ENCODE results near the gene SOCS1.
"Not testable (repeated sequence)": the region's sequence is repeated elsewhere in the genome, so short reads cannot be mapped to it uniquely, and the experiment has no call there.

Gene SOCS1

GRCh38 chr16:11255737-11256660 lies at the start of gene SOCS1:
Gene SOCS1 (minus strand): TSS chr16:11256204. CDS start chr16:11255478, 726 bp downstream.
- DNase-seq = peak; percentile 68

GRCh38 chr16:11303405-11304138 lies 47.6 kb upstream of the SOCS1 start:
- DNase-seq = no peak

GRCh38 chr16:11302977-11303376 lies 47.0 kb upstream of the SOCS1 start:
- peak; percentile 43 for DNase-seq

GRCh38 chr16:11301645-11302501 lies 45.9 kb upstream of the SOCS1 start:
- DNase-seq = no peak

- no peak for DNase-seq
Observed at GRCh38 chr16:11300560-11300892, 44.5 kb upstream of the SOCS1 start.

- DNase-seq = no peak
Observed at GRCh38 chr16:11299865-11300559, 44.0 kb upstream of the SOCS1 start.

GRCh38 chr16:11298950-11299547 lies 43.0 kb upstream of the SOCS1 start:
- not testable (repeated sequence) for DNase-seq

GRCh38 chr16:11298143-11298900 lies 42.3 kb upstream of the SOCS1 start:
- DNase-seq = no peak

- DNase-seq = peak; percentile 49
Observed at GRCh38 chr16:11297492-11298142, 41.6 kb upstream of the SOCS1 start.

GRCh38 chr16:11296706-11297491 lies 40.9 kb upstream of the SOCS1 start:
- DNase-seq = no peak

- no peak for DNase-seq
Observed at GRCh38 chr16:11296351-11296705, 40.3 kb upstream of the SOCS1 start.

GRCh38 chr16:11295672-11296071 lies 39.7 kb upstream of the SOCS1 start:
- DNase-seq = no peak

- no peak for DNase-seq
Observed at GRCh38 chr16:11292076-11292748, 36.2 kb upstream of the SOCS1 start.

GRCh38 chr16:11291091-11291703 lies 35.2 kb upstream of the SOCS1 start:
- DNase-seq = no peak

GRCh38 chr16:11290102-11290893 lies 34.3 kb upstream of the SOCS1 start:
- DNase-seq = no peak

GRCh38 chr16:11289696-11290095 lies 33.7 kb upstream of the SOCS1 start:
- DNase-seq = not testable (repeated sequence)

GRCh38 chr16:11289202-11289601 lies 33.2 kb upstream of the SOCS1 start:
- no peak for DNase-seq

- DNase-seq = no peak
Observed at GRCh38 chr16:11285842-11286241, 29.8 kb upstream of the SOCS1 start.
